Limb (tissue), 2 donors: Measurements from ENCODE around the gene RAD23B.

ENCODE experiments used
- DNase-seq, 2 donors: peaks; one replicate each; pipeline ENCODE4 v3.0.0-alpha.2; 2016; ENCODE audit errors: extremely low spot score in 2 of 2

Gene RAD23B

GRCh38 chr9:107375001-107375400, 91.9 kb downstream of the RAD23B start:
- DNase-seq = no peak

GRCh38 chr9:107375651-107376369, 92.7 kb downstream of the RAD23B start:
- DNase-seq = no peak

- no peak for DNase-seq
Measured at GRCh38 chr9:107378006-107378405, 94.9 kb downstream of the RAD23B start.
